Ovary (tissue), 3 donors: Measurements from ENCODE around the gene HEPH.

Source experiments
- CTCF ChIP-seq, 3 donors: fragments of 450-650 bp in 2 of 3; fragments of 200-600 bp in 1 of 3; IDR thresholded peaks; one replicate each; pipeline versions ENCODE4 v1.5.1 to v1.8.0; 2016 to 2022; ENCODE audit warnings: antibody characterized with exemption in 3 of 3, mild to moderate bottlenecking in 1 of 3
- POLR2A ChIP-seq: fragments of 450-650 bp; IDR thresholded peaks from one replicate; pipeline ENCODE4 v1.6.1; 2017; ENCODE audit warnings: antibody characterized with exemption, mild to moderate bottlenecking, moderate library complexity
- donor health status: DM: no; HTN: no; CAD: no.

DNA sequence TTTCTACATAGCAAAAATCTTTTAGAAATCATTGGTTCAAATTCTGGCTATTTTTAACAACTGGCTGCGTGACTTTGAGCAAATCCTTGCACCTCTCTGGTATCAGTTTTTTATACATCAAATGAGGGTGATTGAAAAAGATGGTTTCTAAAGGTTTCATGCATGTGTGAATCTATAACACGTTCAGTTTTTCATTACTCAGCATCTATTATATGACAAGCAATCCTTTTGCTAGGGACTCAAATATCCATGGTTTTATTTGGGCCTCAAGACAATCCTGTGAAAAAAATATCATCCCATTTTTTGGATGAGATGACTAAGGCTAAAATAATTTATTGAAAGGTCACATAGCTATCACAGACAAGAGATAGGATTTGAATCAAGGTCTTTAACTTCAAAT lies 884 bp downstream of the HEPH start:
- TF ChIP-seq CTCF (IDR thresholded peaks at IDR 0.05) (no peak), POLR2A (no peak)
